AG08395 (cell line): ENCODE measurements around the gene MTHFD1L.
A peak's percentile ranks its signal among the peaks of the same experiment; 100 is the strongest.
"Not testable (repeated sequence)": the region's sequence is repeated elsewhere in the genome, so short reads cannot be mapped to it uniquely, and the experiment has no call there.

Experiments
- DNase-seq: peaks from one replicate; pipeline ENCODE4 v3.0.0; 2012; ENCODE audit warnings: mixed read lengths, low spot score

MTHFD1L gene

DNA sequence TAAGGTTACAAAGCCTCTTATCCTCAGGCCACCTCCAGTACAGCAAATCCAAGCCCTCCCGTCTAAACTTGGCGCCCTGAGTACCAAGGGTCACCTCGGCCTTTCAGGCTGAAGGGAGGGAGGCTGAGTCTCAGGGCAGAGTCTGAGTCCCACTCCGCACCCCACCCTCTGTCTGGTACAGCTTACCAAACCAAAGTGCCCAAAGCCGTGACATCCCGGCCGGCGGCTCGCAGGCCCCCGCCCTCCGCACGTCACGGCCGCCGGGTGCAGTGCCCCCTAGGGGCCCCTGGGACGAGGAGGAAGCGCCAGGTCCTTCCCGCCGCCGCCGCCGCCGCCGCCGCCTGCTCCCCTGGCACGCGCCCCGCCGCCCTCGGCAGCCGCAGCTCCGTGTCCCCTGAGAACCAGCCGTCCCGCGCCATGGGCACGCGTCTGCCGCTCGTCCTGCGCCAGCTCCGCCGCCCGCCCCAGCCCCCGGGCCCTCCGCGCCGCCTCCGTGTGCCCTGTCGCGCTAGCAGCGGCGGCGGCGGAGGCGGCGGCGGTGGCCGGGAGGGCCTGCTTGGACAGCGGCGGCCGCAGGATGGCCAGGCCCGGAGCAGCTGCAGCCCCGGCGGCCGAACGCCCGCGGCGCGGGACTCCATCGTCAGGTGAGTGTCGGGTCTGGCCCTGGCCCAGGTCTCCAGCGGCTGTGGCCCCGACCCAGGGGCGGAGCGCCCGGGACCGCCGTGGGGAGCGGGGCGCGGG, at the start of gene MTHFD1L:
TSS of gene MTHFD1L (plus strand) at position 297 of the 741 bp plus-strand sequence. CDS start at position 418, 121 bp downstream.
- DNase-seq: peak; percentile 95

DNA sequence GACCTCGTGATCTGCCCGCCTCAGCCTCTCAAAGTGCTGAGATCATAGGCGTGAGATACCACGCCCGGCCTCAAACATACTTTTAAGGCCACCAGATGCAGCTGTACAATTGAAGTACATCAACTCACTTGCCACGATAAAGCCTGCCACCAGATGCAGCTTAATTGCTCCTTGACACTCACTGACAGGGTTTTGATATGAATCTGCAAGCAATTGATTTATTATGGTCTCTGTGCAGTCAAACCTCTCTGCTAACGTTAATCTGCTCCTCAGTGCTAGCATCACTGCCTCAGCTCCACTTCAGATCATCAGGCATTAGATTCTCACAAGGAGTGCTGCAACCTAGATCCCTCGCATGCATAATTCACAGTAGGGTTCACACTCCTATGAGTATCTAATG, 48.9 kb upstream of the MTHFD1L start:
- DNase-seq: not testable (repeated sequence)

DNA sequence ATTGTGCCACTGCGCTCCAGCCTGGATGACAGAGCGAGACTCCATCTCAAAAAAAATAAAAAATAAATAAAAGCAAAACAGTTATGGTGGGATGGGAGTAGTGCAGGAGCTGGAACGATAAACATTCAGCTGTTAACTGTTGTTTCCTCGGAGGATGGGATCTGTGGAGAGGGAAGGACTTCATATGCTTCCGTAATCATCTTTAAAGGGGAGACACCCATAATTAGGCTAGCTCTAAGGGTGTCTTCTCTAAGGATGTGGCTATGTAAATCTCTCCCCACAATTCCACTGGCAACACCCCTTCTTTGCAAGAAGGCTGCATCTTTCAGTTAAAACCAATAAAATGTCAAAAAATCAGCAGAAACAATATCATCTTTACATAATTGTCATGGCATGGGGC, 42.6 kb upstream of the MTHFD1L start:
- no peak for DNase-seq

- DNase-seq: no peak
Measured at GRCh38 chr6:150826788-150827187, 38.7 kb upstream of the MTHFD1L start.

GRCh38 chr6:150828107-150828506, 37.4 kb upstream of the MTHFD1L start:
- DNase-seq: not testable (repeated sequence)

GRCh38 chr6:150830439-150831165, 34.9 kb upstream of the MTHFD1L start:
- DNase-seq: peak; percentile 63

GRCh38 chr6:150831577-150831976, 33.9 kb upstream of the MTHFD1L start:
- no peak for DNase-seq

DNA sequence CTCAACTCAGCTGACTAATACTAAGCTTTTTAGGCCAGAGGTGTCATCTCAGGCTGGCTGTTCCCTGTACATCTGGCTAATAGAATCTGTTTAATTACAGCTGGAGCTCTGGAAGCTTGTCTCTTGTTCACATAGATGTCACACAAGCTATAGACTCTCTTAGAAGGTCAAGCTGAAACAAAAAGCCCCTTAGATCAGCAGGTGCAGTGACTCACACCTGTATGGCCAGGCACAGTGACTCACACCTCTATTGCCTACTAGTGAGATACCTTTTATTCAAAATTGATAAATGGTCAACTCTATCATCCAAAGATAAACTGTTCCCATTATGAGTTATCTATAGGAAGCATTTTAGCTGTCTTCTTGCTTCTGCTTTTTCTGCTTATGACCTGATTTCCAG, 29.9 kb upstream of the MTHFD1L start:
- no peak for DNase-seq

DNA sequence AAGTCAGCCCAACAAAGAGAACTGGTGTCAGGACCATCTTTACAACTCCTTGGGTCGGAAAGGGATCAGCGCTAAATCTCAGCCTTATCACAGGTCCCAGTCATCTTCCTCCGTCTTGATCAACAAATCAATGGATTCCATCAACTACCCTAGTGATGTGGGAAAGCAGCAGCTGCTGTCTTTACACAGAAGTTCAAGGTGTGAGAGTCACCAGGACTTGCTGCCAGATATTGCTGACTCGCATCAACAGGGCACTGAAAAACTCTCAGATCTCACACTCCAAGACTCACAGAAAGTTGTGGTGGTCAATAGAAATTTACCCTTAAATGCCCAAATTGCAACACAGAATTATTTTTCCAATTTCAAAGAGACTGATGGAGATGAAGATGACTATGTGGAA, 25.3 kb upstream of the MTHFD1L start:
- no peak for DNase-seq

DNA sequence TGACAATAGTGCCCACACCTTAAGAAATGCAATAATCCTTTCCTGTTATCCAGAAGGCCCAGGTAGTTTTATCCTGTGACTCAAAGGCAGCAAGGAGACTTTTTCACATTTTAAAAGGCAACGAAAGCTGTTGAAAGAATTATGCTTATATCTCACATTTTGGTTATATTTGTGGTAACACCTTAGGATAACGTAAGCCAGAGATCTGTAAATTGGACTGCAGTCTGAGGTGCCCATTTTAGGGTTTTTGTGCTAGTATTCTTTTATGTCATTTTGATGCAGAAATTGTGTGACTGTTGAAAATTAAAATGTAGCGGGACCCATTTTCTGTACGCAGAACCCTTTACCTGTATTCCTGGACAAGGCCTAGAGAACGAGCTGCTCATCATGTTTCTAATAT, 24.3 kb upstream of the MTHFD1L start:
- DNase-seq: no peak

- DNase-seq: no peak
Measured at GRCh38 chr6:150841697-150842096, 23.8 kb upstream of the MTHFD1L start.

DNA sequence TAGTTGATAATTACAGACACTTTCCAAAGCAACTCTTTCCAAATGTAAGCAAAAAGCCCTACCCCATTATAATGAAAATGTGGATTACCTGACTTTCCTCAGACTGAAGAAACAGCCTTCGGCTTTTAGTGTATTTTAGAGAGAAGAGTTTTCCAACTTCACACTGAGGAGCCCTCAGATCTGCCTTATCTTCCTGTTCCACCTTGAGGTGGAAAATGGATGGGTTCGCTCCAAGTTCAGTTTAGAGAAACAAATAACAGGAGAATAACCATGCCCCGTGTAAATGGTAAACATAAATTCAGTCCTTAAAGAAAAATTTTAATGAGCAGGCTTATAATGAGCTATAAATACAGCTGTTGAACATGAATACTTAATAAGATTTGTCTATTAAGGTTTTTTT, 21.1 kb upstream of the MTHFD1L start:
- no peak for DNase-seq

DNA sequence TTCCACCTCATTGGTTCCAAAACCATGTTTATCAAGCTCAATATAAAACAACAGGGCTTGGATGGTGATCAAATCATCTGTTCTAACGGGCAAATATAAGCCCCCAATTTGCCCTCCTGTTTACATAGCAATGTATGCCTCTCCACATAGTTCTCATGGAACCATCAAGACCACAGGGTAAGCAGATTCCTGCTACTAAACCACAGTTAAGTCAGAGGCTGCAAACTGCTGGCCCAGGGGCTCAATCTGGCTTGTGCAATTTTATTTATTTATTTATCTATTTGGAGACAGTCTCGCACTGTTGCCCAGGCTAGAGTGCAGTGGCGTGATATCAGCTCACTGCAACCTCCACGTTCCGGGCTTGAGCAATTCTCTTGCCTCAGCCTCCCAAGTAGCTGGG, 18.9 kb upstream of the MTHFD1L start:
- DNase-seq: no peak

DNA sequence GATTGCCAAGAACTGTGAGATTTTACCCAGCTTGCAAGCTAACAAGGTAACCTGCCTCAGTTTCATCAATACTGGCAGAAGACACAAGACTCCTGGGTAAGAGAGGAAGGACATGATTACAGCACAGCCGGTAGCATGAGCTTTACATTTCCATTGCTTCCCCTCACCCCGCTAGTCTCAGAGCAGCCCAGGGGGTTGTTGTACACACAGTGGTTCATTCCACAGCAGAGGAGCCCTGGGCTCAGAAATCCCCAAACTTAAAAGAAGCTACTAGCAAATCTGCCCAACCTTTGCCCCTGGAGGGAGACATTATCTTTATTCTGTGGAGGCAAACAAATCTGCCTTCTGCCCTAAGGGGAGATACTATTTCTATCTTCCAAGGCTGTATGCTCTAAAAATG, 17.1 kb upstream of the MTHFD1L start:
- DNase-seq: no peak

GRCh38 chr6:150854392-150854791, 11.1 kb upstream of the MTHFD1L start:
- not testable (repeated sequence) for DNase-seq

- DNase-seq: not testable (repeated sequence)
Measured at GRCh38 chr6:150855171-150855570, 10.3 kb upstream of the MTHFD1L start.

DNA sequence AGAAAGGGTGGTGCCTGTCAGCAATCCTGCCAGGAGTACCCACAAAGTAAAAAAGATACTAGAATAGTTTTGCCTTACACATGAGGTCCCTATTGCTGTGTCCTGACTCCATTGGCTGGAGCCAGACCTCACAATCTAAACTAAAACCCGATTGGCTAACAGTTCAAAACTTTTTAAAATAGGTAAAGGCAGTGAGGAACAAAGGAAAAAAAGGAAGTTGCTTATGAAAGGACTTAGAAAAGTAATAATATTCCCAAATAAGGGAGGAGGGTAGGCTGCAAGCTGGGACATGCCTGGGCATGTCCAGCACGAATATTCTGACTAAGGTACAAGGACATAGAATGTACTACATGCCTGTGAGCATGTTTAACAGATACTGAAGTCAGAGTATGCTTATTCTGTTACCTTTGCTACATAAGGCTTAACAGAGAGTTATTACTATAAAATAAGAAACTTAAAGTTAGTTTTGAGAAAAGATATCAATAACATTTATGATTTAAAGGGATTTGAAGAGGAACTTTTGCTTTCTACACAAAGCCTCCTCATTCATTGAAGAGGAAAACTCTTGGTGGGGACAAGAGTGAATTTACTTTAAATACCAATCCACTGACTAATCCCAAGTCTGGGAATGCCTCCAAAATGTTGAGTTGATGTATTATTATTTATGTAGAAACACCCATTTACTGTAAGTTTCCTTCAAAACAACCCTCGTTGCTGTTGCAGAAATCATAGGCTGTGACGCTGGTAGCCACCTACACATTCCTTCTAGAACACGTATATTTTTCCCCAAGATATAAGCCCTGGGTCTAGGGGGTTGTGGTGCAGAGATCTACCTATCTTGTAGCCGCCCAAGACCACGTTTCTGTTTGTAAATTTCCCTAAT, 8.2 kb upstream of the MTHFD1L start:
- peak; percentile 89 for DNase-seq

GRCh38 chr6:150857945-150858308, 7.6 kb upstream of the MTHFD1L start:
- DNase-seq: no peak

DNA sequence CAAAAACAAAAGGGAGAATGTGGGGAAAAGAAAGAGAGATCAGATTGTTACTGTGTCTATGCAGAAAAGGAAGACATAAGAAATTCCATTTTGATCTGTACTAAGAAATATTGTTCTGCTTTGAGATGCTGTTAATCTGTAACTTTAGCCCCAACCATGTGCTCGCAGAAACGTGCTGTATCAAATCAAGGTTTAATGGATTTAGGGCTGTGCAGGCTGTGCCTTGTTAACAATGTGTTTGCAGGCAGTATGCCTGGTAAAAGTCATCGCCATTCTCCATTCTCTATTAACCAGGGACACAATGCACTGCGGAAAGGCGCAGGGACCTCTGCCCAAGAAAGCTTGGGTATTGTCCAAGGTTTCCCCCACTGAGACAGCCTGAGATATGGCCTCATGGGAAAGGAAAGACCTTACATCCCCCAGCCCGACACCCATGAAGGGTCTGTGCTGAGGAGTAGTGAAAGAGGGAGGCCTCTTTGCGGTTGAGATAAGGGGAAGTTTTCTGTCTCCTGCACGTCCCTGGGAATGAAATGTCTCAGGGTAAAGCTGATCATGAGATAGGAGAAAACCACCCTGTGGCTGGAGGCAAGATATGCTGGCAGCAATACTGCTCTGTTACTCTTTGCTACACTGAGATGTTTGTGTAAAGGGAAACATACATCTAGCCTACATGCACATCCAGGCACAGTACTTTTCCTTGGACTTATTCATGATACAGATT, 3.9 kb upstream of the MTHFD1L start:
- not testable (repeated sequence) for DNase-seq

DNA sequence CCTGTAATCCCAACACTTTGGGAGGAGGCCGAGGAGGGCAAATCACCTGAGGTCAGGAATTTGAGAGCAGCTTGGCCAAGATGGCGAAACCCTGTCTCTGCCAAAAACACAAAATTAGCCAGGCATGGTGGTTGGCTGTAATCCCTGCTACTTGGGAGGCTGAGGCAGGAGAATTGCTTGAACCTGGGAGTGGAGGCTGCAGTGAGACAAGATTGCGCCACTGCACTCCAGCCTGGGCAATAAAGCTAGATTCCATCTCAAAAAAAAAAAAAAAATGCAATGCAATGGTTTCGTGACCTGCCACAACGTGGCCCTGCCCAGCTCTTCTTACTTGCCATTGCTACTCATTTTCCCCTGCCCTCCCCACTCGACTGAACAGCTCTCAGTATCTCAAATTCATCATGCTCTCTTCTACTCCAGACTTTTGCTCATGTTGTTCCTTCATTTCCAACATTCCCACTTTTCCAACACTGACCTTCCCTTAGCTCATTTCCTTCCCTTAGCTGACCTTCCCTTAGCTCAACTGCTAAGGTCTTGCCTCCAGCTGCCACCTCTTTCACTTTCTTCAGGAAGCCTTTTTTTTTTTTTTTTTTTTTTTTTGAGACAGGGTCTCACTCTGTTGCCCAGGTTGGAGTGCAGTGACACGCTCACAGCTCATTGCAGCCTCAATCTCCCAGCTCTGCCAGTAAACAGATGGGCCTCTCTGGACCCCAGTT, 2.1 kb upstream of the MTHFD1L start:
- DNase-seq: no peak

- no peak for DNase-seq
Measured at GRCh38 chr6:150865043-150865405, 478 bp upstream of the MTHFD1L start.
